Mammary epithelial cell (primary cell): ENCODE results near the gene LRRC59.

Experiments used
- CTCF ChIP-seq, 2 donors: IDR thresholded peaks in 1 of 2; conservative IDR thresholded peaks in 1 of 2; 2 replicates each; pipeline ENCODE4 v1.5.1; 2011 to 2012; ENCODE audit warnings: inconsistent platforms in 2 of 2, low read length in 2 of 2, mild to moderate bottlenecking in 2 of 2, control low read depth in 1 of 2, low read depth in 1 of 2; ENCODE audit not compliant: insufficient read depth in 1 of 2; ENCODE audit errors: extremely low read depth in 1 of 2
- EZH2 ChIP-seq: IDR thresholded peaks from 2 replicates; pipeline ENCODE4 v1.6.1; 2012; ENCODE audit warnings: low read length, inconsistent platforms, borderline replicate concordance

- no peak for TF ChIP-seq CTCF (conservative IDR thresholded peaks at IDR 0.05 in 1 of 2, IDR thresholded peaks at IDR 0.05 in 1 of 2; ENCODE audit: extremely low read depth in 1 of 2, insufficient read depth in 1 of 2, low read depth in 1 of 2, low read length in 2 of 2)
- no peak for TF ChIP-seq EZH2
Observed at GRCh38 chr17:50394711-50395110, 2.6 kb downstream of the LRRC59 start.
